Heart left ventricle (tissue), 16 donors: Measurements from ENCODE around the gene TXNRD2. TPM values are rescaled to one million over a fixed set of nuclear protein-coding genes. Genes with fewer than 3 reads are reported as not detected.

Source experiments
- ATAC-seq, 4 donors: fragments of 200-7000 bp; cut with Tn5 transposase; one replicate each; pipeline ENCODE4 v1.9.1; 2020 to 2022; ENCODE audit warnings: moderate library complexity in 4 of 4, mild to moderate bottlenecking in 3 of 4, moderate number of reproducible peaks in 1 of 4
- DNase-seq, 5 donors: peaks; one replicate each; pipeline ENCODE4 v3.0.0-alpha.2; 2020
- H3K27ac ChIP-seq, 12 donors: fragments of 200-600 bp; sonication (generic) in 4 of 12; one replicate each; pipeline versions ENCODE4 v1.5.0 to v1.8.0; 2016 to 2022; ENCODE audit warnings: mild to moderate bottlenecking in 2 of 12
- H3K27me3 ChIP-seq, 9 donors: fragments of 200-600 bp; sonication (generic) in 2 of 9; one replicate each; pipeline versions ENCODE4 v1.5.1 to v1.8.0; 2016 to 2022; ENCODE audit warnings: mild to moderate bottlenecking in 3 of 9
- H3K36me3 ChIP-seq, 9 donors: fragments of 200-600 bp; sonication (generic) in 2 of 9; one replicate each; pipeline versions ENCODE4 v1.5.0 to v1.8.0; 2018 to 2022; ENCODE audit warnings: mild to moderate bottlenecking in 2 of 9
- H3K4me1 ChIP-seq, 12 donors: fragments of 200-600 bp; sonication (generic) in 4 of 12; one replicate each; pipeline versions ENCODE4 v1.5.0 to v1.8.0; 2016 to 2022; ENCODE audit warnings: mild to moderate bottlenecking in 3 of 12
- H3K4me3 ChIP-seq, 12 donors: fragments of 200-600 bp; sonication (generic) in 4 of 12; one replicate each; pipeline versions ENCODE4 v1.5.0 to v1.8.0; 2017 to 2022; ENCODE audit warnings: mild to moderate bottlenecking in 9 of 12, moderate library complexity in 4 of 12
- H3K9me3 ChIP-seq, 12 donors: fragments of 200-600 bp; sonication (generic) in 4 of 12; one replicate each; pipeline versions ENCODE4 v1.5.0 to v1.8.0; 2016 to 2022; ENCODE audit warnings: mild to moderate bottlenecking in 1 of 12
- POLR2A ChIP-seq, 2 donors: fragments of 450-650 bp; IDR thresholded peaks; one replicate each; pipeline ENCODE4 v1.6.1; 2017; ENCODE audit warnings: antibody characterized with exemption in 2 of 2, mild to moderate bottlenecking in 2 of 2, moderate library complexity in 2 of 2
- WGBS, 4 donors: extraction: QIAGEN DNeasy Blood & Tissue Kit in 2 of 4; methylation state at CpG; one replicate each; pipeline versions ENCODE4 v1.1.5 to v1.1.7; 2013 to 2018; 5-methylcytosine and 5-hydroxymethylcytosine counted together
- intact Hi-C, 10 donors: fragments of 100-400 bp; cut with DNase I; formaldehyde crosslinking; loops; one replicate each; pipeline versions ENCODE4 v1.11.1 to v1.14.2; 2022
- polyA plus RNA-seq, 2 donors: library from polyadenylated mRNA; stranded (reverse); fragments of 200-250 nt; gene quantifications; one replicate each; pipeline ENCODE4 v1.2.3, GENCODE V29; 2013
- total RNA-seq, 9 donors: library from RNA; depleted of rRNA in 2 of 9; stranded (reverse); fragments of >200 nt in 2 of 9; fragmentation: NEBNext Ultra II Directional in 3 of 9; extraction: Animal tissue kit (Norgen Biotek cat#: 25700) in 3 of 9; gene quantifications; one replicate each; pipeline versions ENCODE4 v1.1.0 to v1.2.4, GENCODE V29; 2016 to 2023
- TF ChIP-seq, protein P1 (sequence below), 12 donors: fragments of 200-600 bp; sonication (generic) in 4 of 12; IDR thresholded peaks; one replicate each; pipeline versions ENCODE4 v1.5.0 to v1.8.0; 2018 to 2022; ENCODE audit warnings: antibody characterized with exemption in 12 of 12, mild to moderate bottlenecking in 5 of 12
- donor health status: ischemic (EF 13 %, LVEDD 7.1; RV severe dilation, severe dysfunction).
- donor health status: healthy with polysubstance abuse.
- donor health status: DM: no; HTN: yes; CAD: no.
- donor health status: DM: no; HTN: no; CAD: no.
- donor health status: ischemic (EF 25% LVEDD 6.9; RV normal size, moderate dysfunction).
- donor health status: ischemic (EF 25% LVEDD 5.7; RV mildly dilated, moderate dysfunction).
- donor health status: healthy.
- donor health status: DM: yes; HTN: yes; CAD: no.
- donor health status: ischemic (EF 35%, LVEDD 5.7; RV mildly dilated, moderate dysfunction).
- donor health status: nonischemic (EF 11% LVEDD 7.7; RV severe dilation, severe dysfunction).
- donor health status: DM: yes; HTN: yes; CAD: no.
- donor health status: PGD.
- donor health status: ischemic (EF 29% LVEDD 5.4; RV normal size, mild dysfunction).
- donor health status: nonischemic (EF 23%, LVEDD 6.1; RV moderate dilation, normal function).

TXNRD2 gene
- total and polyA plus RNA-seq, 11 donors, result 23.4 to 60.2 (median 33.5) TPM

DNA sequence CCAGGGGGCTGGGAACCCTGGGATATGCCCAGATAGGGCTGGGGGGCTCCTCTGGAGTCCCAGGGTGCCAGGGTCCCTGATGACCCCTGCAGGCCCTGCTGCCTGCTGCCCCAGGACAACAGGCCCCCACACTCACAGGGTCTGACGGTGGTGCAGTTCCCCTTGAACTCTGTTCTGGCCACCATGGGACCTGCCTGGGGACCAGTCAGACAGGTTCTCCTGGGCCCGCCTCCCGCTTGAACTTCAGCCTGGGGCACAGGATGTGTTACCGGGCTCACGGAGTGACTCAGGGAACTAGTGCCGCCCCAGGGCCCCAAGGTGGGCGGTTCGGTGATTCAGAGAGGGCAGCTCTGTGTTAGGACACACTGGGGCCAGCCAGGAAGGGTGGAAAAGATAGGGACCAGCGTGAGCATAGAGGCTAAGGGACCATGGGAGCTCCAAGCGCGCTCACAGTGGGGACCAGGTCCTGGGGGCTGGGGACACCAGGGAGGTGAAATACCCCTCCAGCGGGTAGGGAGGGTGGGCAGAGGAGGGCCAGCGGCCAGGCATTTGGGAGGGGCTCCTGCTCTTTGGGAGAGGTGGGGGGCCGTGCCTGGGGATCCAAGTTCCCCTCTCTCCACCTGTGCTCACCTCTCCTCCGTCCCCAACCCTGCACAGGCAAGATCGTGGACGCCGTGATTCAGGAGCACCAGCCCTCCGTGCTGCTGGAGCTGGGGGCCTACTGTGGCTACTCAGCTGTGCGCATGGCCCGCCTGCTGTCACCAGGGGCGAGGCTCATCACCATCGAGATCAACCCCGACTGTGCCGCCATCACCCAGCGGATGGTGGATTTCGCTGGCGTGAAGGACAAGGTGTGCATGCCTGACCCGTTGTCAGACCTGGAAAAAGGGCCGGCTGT is 21.5 kb upstream of the TXNRD2 start:
- intact Hi-C loops, result loop anchor here in 3 of 10 donors (10.0 kb wide), 2 partner anchors 122 to 162 kb away; partner anchors contain the start of gene DGCR8 (in 2 of the 3)
- DNase-seq, result peak in 1 of 5 donors; percentile 40

DNA sequence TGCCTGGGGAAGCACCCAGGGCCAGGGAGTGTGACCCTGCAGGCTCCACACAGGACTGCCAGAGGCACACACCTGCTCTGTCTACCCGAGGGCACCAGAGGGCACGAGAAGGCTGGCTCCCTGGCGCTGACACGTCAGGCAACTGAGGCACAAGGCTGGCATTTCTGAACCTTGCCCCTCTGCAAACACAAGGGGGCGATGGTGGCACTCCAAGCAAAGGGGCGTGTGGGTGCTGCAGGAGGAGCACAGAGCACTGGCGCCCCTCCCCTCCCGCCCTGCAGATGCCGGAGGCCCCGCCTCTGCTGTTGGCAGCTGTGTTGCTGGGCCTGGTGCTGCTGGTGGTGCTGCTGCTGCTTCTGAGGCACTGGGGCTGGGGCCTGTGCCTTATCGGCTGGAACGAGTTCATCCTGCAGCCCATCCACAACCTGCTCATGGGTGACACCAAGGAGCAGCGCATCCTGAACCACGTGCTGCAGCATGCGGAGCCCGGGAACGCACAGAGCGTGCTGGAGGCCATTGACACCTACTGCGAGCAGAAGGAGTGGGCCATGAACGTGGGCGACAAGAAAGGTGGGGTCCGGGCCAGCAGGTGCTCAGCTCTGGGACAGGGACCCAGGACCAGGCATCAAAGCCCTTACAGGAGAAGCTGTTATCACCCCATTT is 20.8 kb upstream of the TXNRD2 start:
- intact Hi-C loops, result loop anchor here in 3 of 10 donors (10.0 kb wide), 2 partner anchors 122 to 162 kb away; partner anchors contain the start of gene DGCR8 (in 2 of the 3)
- Histone ChIP-seq H3K4me1 (peaks cover 0 to 44% (median 25%) of the 10 kb centered on the region in 12 donors), H3K27me3 (no peaks in the 10 kb centered on the region), H3K9me3 (no peaks in the 10 kb centered on the region), H3K36me3 (peaks cover 0 to 47% (median 30%) of the 10 kb centered on the region in 9 donors), H3K4me3 (no peak overlapping the region), H3K27ac (no peak overlapping the region)
- WGBS, 4 donors, result 52 to 61% (median 54%) methylated on average over 10 to 22 of the region's 22 CpGs
- DNase-seq (peak; percentile 57 to 80 (median 77)), ATAC-seq (peak; percentile 44 to 63 (median 54))
- TF ChIP-seq, protein P1, sequence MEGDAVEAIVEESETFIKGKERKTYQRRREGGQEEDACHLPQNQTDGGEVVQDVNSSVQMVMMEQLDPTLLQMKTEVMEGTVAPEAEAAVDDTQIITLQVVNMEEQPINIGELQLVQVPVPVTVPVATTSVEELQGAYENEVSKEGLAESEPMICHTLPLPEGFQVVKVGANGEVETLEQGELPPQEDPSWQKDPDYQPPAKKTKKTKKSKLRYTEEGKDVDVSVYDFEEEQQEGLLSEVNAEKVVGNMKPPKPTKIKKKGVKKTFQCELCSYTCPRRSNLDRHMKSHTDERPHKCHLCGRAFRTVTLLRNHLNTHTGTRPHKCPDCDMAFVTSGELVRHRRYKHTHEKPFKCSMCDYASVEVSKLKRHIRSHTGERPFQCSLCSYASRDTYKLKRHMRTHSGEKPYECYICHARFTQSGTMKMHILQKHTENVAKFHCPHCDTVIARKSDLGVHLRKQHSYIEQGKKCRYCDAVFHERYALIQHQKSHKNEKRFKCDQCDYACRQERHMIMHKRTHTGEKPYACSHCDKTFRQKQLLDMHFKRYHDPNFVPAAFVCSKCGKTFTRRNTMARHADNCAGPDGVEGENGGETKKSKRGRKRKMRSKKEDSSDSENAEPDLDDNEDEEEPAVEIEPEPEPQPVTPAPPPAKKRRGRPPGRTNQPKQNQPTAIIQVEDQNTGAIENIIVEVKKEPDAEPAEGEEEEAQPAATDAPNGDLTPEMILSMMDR (IDR thresholded peaks at IDR 0.05), result peak; percentile 36 to 64 (median 54)
- no peak for TF ChIP-seq POLR2A (IDR thresholded peaks at IDR 0.05)

More for the DNA sequence above, 21.5 kb upstream of the TXNRD2 start:
- TF ChIP-seq, protein P1 (IDR thresholded peaks at IDR 0.05), result no peak
- no peak for TF ChIP-seq POLR2A (IDR thresholded peaks at IDR 0.05)
- peaks cover 0 to 55% (median 38%) of the 10 kb centered on the region in 9 donors for H3K36me3 ChIP-seq
- no peak overlapping the region for H3K4me3 ChIP-seq
- no peaks in the 10 kb centered on the region for H3K27me3 ChIP-seq
- H3K9me3 ChIP-seq, result no peaks in the 10 kb centered on the region
- H3K4me1 ChIP-seq, result peaks cover 0 to 44% (median 25%) of the 10 kb centered on the region in 12 donors
- no peak overlapping the region for H3K27ac ChIP-seq
- peak in 1 of 4 donors; percentile 0 for ATAC-seq
- whole genome bisulfite sequencing, 4 donors, result 73 to 84% (median 82%) methylated on average over 13 to 30 of the region's 30 CpGs

DNA sequence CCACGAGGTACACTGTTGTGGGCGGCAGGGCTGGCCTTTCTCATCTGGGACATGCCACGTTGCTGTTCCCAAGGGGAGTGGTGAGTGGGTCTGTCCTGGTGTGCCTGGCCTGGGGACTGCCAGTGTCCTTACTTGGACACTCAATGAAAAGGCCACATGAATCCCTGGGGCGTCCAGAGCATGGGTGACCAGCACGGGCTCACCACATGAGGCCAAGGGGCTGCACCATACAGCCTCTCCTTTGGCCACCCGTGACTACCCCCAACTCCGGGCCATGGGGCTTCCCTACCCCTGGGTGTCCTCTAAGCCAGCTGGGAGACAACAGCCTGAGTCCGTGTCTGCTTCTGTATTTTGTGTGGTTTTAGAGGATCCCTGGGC is 20.2 kb upstream of the TXNRD2 start:
- WGBS, 4 donors, result 80 to 89% (median 86%) methylated on average over 1 to 8 of the region's 8 CpGs
- DNase-seq (peak in 1 of 5 donors; percentile 57), ATAC-seq (peak in 1 of 4 donors; percentile 3)
- Histone ChIP-seq H3K4me3 (no peak overlapping the region), H3K4me1 (peaks cover 0 to 44% (median 25%) of the 10 kb centered on the region in 12 donors), H3K9me3 (no peaks in the 10 kb centered on the region), H3K27ac (no peak overlapping the region), H3K36me3 (peaks cover 0 to 42% (median 28%) of the 10 kb centered on the region in 9 donors), H3K27me3 (no peaks in the 10 kb centered on the region)
- TF ChIP-seq, protein P1 (IDR thresholded peaks at IDR 0.05), result no peak
- no peak for TF ChIP-seq POLR2A (IDR thresholded peaks at IDR 0.05)
- intact Hi-C loops, result loop anchor here in 3 of 10 donors (10.0 kb wide), 2 partner anchors 123 to 163 kb away; partner anchors contain the start of gene DGCR8 (in 2 of the 3)
